ENCODE results near the gene SLC23A3. TPM values are rescaled to one million over a fixed set of nuclear protein-coding genes. Genes with fewer than 3 reads are reported as not detected.

The SLC23A3 gene
- total and polyA plus RNA-seq, 10 of the 15 experiments (the other 5 are each of a cell fraction or from before 2014, with no cell fraction given) = 0.07 to 1.0 (median 0.40) TPM; not detected in 1

GRCh38 chr2:219174146-219174545 is 4.3 kb upstream of the SLC23A3 start:
- TF ChIP-seq NR2F1 (conservative IDR thresholded peaks at IDR 0.05) (no peak), RELB (IDR thresholded peaks at IDR 0.05; ENCODE audit: low read depth) (no peak), ZBTB40 (IDR thresholded peaks at IDR 0.05; ENCODE audit: borderline replicate concordance) (no peak), HDGF (IDR thresholded peaks at IDR 0.05) (no peak), EGR1 (IDR thresholded peaks at IDR 0.05; ENCODE audit: borderline replicate concordance in 1 of 2, low read depth in 2 of 2, low read length in 2 of 2) (no peak), LARP7 (IDR thresholded peaks at IDR 0.05) (no peak), CBFB (IDR thresholded peaks at IDR 0.05; ENCODE audit: low read depth) (no peak), SP1 (IDR thresholded peaks at IDR 0.05; ENCODE audit: low read depth, low read length) (no peak), SMARCA5 (IDR thresholded peaks at IDR 0.05) (no peak), TBL1XR1 (IDR thresholded peaks at IDR 0.05; ENCODE audit: low read depth, low read length) (no peak), SRF (IDR thresholded peaks at IDR 0.05; ENCODE audit: low read depth in 2 of 2, low read length in 2 of 2) (no peak)
- TF ChIP-seq, protein P1, sequence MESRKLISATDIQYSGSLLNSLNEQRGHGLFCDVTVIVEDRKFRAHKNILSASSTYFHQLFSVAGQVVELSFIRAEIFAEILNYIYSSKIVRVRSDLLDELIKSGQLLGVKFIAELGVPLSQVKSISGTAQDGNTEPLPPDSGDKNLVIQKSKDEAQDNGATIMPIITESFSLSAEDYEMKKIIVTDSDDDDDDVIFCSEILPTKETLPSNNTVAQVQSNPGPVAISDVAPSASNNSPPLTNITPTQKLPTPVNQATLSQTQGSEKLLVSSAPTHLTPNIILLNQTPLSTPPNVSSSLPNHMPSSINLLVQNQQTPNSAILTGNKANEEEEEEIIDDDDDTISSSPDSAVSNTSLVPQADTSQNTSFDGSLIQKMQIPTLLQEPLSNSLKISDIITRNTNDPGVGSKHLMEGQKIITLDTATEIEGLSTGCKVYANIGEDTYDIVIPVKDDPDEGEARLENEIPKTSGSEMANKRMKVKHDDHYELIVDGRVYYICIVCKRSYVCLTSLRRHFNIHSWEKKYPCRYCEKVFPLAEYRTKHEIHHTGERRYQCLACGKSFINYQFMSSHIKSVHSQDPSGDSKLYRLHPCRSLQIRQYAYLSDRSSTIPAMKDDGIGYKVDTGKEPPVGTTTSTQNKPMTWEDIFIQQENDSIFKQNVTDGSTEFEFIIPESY (IDR thresholded peaks at IDR 0.05) = no peak
- TF ChIP-seq, protein P2, sequence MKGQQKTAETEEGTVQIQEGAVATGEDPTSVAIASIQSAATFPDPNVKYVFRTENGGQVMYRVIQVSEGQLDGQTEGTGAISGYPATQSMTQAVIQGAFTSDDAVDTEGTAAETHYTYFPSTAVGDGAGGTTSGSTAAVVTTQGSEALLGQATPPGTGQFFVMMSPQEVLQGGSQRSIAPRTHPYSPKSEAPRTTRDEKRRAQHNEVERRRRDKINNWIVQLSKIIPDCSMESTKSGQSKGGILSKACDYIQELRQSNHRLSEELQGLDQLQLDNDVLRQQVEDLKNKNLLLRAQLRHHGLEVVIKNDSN (IDR thresholded peaks at IDR 0.05; ENCODE audit: borderline replicate concordance, extremely low read length, insufficient read depth, low read depth, low read length) = no peak

More at GRCh38 chr2:219174146-219174545, 4.3 kb upstream of the SLC23A3 start:
- H3K4me3 ChIP-seq = no peak overlapping the region
- H3K9ac ChIP-seq (ENCODE audit: control insufficient read depth, insufficient read depth, low read length) = no peak overlapping the region
- DNase-seq (ENCODE audit: low read depth, low spot score) (no peak), FAIRE-seq (no peak), ATAC-seq (no peak)
- SMC1A ChIA-PET (ENCODE audit: uncharacterized antibody, unreplicated experiment) = interaction anchor here (0.7 to 1.6 kb wide), 4 partner anchors 17 to 121 kb away, joined by 3 to 6 read pairs (median 4); partner anchors contain the start of genes DNAJB2, GLB1L and STK16
- H3K27ac ChIP-seq (ENCODE audit: control insufficient read depth, insufficient read depth) = no peak overlapping the region
- POLR2A ChIA-PET = interaction anchor here (1.2 to 5.0 kb wide), 3 partner anchors 33 to 105 kb away, joined by 4 to 47 read pairs (median 34); partner anchors contain the start of genes ANKZF1, ATG9A, DNAJB2 and ZFAND2B
- no peak overlapping the region for H2AFZ ChIP-seq (ENCODE audit: control insufficient read depth, low read depth, low read length)
- RAD21 ChIA-PET (ENCODE audit: unreplicated experiment) = interaction anchor here (1.0 to 1.4 kb wide), 2 partner anchors 32 to 35 kb away, joined by 3 to 4 read pairs; partner anchors contain the start of gene ZFAND2B
- intact Hi-C loops (cut with micrococcal nuclease; ENCODE audit: unreplicated experiment) = no loop called here
- CTCF ChIA-PET = interaction anchor here (1.0 to 5.6 kb wide), 12 partner anchors 10 to 124 kb away, joined by 3 to 52 read pairs (median 6); partner anchors contain the start of genes DNAJB2, TUBA4A and ZFAND2B
- in situ Hi-C loops (cut with MboI) = loop anchor here (5.0 kb wide), 1 partner anchor 33 kb away; the partner anchor contains the start of gene ZFAND2B
- BruUV-seq (replicated peaks) = no TSS peak
- no peak overlapping the region for H3K4me2 ChIP-seq (ENCODE audit: control insufficient read depth, insufficient read depth)
- H3K4me1 ChIP-seq (ENCODE audit: control insufficient read depth, insufficient read depth, low read length) = peaks cover 4% of the 10 kb centered on the region
- H3K79me2 ChIP-seq (ENCODE audit: control insufficient read depth, insufficient read depth, low read length) = peaks cover 25% of the 10 kb centered on the region
- no peaks in the 10 kb centered on the region for H4K20me1 ChIP-seq (ENCODE audit: control insufficient read depth, insufficient read depth)
- no peaks in the 10 kb centered on the region for H3K27me3 ChIP-seq (replicated peaks in 1 of 2; ENCODE audit: control insufficient read depth in 2 of 2, insufficient read depth in 2 of 2, low read length in 1 of 2)
- H3K36me3 ChIP-seq (ENCODE audit: control insufficient read depth in 2 of 2, insufficient read depth in 2 of 2, low read length in 1 of 2) = peaks cover 4 to 9% of the 10 kb centered on the region in 2 experiments
- H3K9me3 ChIP-seq (replicated peaks; ENCODE audit: control insufficient read depth, insufficient read depth, low read length) = no peaks in the 10 kb centered on the region
- WGBS (ENCODE audit: insufficient coverage, insufficient replicate concordance, low lambda C conversion rate, missing lambda C conversion rate) = 97% methylated on average over 3 of the region's 3 CpGs
